Adrenal gland (tissue), 12 donors: ENCODE results near the gene MTG2. TPM values are rescaled to one million over a fixed set of nuclear protein-coding genes. Genes with fewer than 3 reads are reported as not detected.

Source experiments
- DNase-seq, 7 donors: peaks; one replicate each; pipeline ENCODE4 v3.0.0-alpha.2; 2019 to 2020
- H3K27ac ChIP-seq, 5 donors: fragments of 200-600 bp; sonication (generic) in 4 of 5; 1 replicate in 3 of 5; 2 replicates in 2 of 5; pipeline versions ENCODE4 v1.5.1 to v1.8.0; 2016 to 2020; ENCODE audit warnings: mild to moderate bottlenecking in 1 of 5
- H3K27me3 ChIP-seq: fragments of 200-600 bp; 2 replicates; pipeline ENCODE4 v1.8.0; 2021
- H3K36me3 ChIP-seq, 2 donors: fragments of 200-600 bp; replicated peaks in 1 of 2; 1 replicate in 1 of 2; 2 replicates in 1 of 2; pipeline versions ENCODE4 v1.5.1 to v1.8.0; 2018 to 2022
- H3K4me1 ChIP-seq, 2 donors: fragments of 200-600 bp; replicated peaks in 1 of 2; 1 replicate in 1 of 2; 2 replicates in 1 of 2; pipeline versions ENCODE4 v1.5.1 to v1.8.0; 2018 to 2021
- H3K4me3 ChIP-seq, 4 donors: fragments of 200-600 bp; sonication (generic) in 3 of 4; one replicate each; pipeline ENCODE4 v1.5.1; 2016 to 2018
- H3K9me3 ChIP-seq, 3 donors: fragments of 200-600 bp; sonication (generic) in 1 of 3; replicated peaks in 1 of 3; 1 replicate in 2 of 3; 2 replicates in 1 of 3; pipeline versions ENCODE4 v1.5.1 to v1.8.0; 2016 to 2021
- CTCF ChIP-seq, 6 experiments: fragments of 450-650 bp in 4 of 6; fragments of 200-600 bp in 2 of 6; sonication (generic) in 1 of 6; IDR thresholded peaks; 1 replicate in 5 of 6; 2 replicates in 1 of 6; pipeline versions ENCODE4 v1.5.1 to v1.8.0; 2016 to 2021; ENCODE audit warnings: antibody characterized with exemption in 6 of 6, mild to moderate bottlenecking in 2 of 6, moderate library complexity in 1 of 6
- POLR2A ChIP-seq, 2 donors: fragments of 450-650 bp; IDR thresholded peaks; one replicate each; pipeline ENCODE4 v1.6.1; 2017; ENCODE audit warnings: antibody characterized with exemption in 2 of 2, mild to moderate bottlenecking in 2 of 2, moderate library complexity in 1 of 2
- WGBS, 4 donors: extraction: QIAGEN DNeasy Blood & Tissue Kit in 2 of 4; methylation state at CpG; one replicate each; pipeline versions ENCODE4 v1.1.5 to v1.1.7; 2013 to 2017; 5-methylcytosine and 5-hydroxymethylcytosine counted together
- intact Hi-C, 2 donors: fragments of 100-400 bp; cut with DNase I; formaldehyde crosslinking; loops; one replicate each; pipeline versions ENCODE4 v1.14.1 to v1.15.0; 2022 to 2023
- polyA plus RNA-seq, 3 donors: library from polyadenylated mRNA; stranded (reverse); fragments of 200-250 nt in 2 of 3; fragments of 350-450 nt in 1 of 3; fragmentation: Illumina TruSeq in 1 of 3; extraction: RNeasy Lipid Tissue Mini Kit (QIAGEN cat#74804) in 1 of 3; gene quantifications; one replicate each; pipeline ENCODE4 v1.2.3, GENCODE V29; 2013 to 2014
- total RNA-seq, 9 donors: library from RNA; depleted of rRNA in 4 of 9; stranded (reverse); fragments of >200 nt in 4 of 9; fragments of 120-200 nt in 1 of 9; fragmentation: NEBNext Ultra II Directional in 1 of 9; extraction: Animal tissue kit (Norgen Biotek cat#: 25700) in 1 of 9; gene quantifications; one replicate each; pipeline versions ENCODE4 v1.1.0 to v1.2.4, GENCODE V29; 2013 to 2023
- donor health status: healthy with polysubstance abuse.
- donor health status: Bipolar disorder and iron deficiency.
- donor health status: DM: yes; HTN: yes; CAD: no.
- donor health status: DM: no; HTN: no; CAD: no.
- donor health status: DM: no; HTN: no; CAD: no.
- donor health status: DM: yes; HTN: yes; CAD: no.

MTG2 gene
- total and polyA plus RNA-seq, 12 donors: 11.5 to 90.4 (median 47.2) TPM

GRCh38 chr20:62211769-62212288 lies 29.0 kb downstream of the MTG2 start:
- Histone ChIP-seq H3K36me3 (no peaks in the 10 kb centered on the region), H3K27ac (no peak overlapping the region), H3K4me3 (no peak overlapping the region), H3K27me3 (peaks cover 12% of the 10 kb centered on the region), H3K9me3 (no peaks in the 10 kb centered on the region), H3K4me1 (no peaks in the 10 kb centered on the region)
- intact Hi-C loops: no loop called here
- no peak for DNase-seq
- 54 to 73% (median 69%) methylated on average over 4 to 9 of the region's 9 CpGs; no CpG with 5 or more reads in 1 of the 4 donors for WGBS, 4 donors
- no peak for TF ChIP-seq POLR2A (IDR thresholded peaks at IDR 0.05)

- peaks cover 12% of the 10 kb centered on the region for H3K27me3 ChIP-seq
- no peaks in the 10 kb centered on the region for H3K9me3 ChIP-seq
- 41 to 50% (median 43%) methylated on average over 9 to 10 of the region's 10 CpGs for WGBS, 4 donors
- no peaks in the 10 kb centered on the region for H3K4me1 ChIP-seq
- DNase-seq: no peak
- H3K4me3 ChIP-seq: no peak overlapping the region
- intact Hi-C loops: no loop called here
- no peaks in the 10 kb centered on the region for H3K36me3 ChIP-seq
- TF ChIP-seq CTCF (IDR thresholded peaks at IDR 0.05) (no peak), POLR2A (IDR thresholded peaks at IDR 0.05) (no peak)
- H3K27ac ChIP-seq: no peak overlapping the region
Measured at GRCh38 chr20:62212299-62212698, 29.5 kb downstream of the MTG2 start.

- Histone ChIP-seq H3K4me1 (no peaks in the 10 kb centered on the region), H3K36me3 (no peaks in the 10 kb centered on the region), H3K9me3 (no peaks in the 10 kb centered on the region), H3K4me3 (no peak overlapping the region), H3K27ac (no peak overlapping the region), H3K27me3 (peaks cover 27% of the 10 kb centered on the region)
- DNase-seq: no peak
- no peak for TF ChIP-seq POLR2A (IDR thresholded peaks at IDR 0.05)
- WGBS, 4 donors: 41 to 63% (median 56%) methylated on average over 11 to 12 of the region's 12 CpGs
- intact Hi-C loops: no loop called here
Measured at GRCh38 chr20:62214067-62214466, 31.2 kb downstream of the MTG2 start.

- WGBS, 4 donors: 70 to 82% (median 79%) methylated on average over 14 to 29 of the region's 29 CpGs
- Histone ChIP-seq H3K36me3 (no peaks in the 10 kb centered on the region), H3K4me3 (no peak overlapping the region), H3K27me3 (peaks cover 27% of the 10 kb centered on the region), H3K27ac (no peak overlapping the region), H3K9me3 (no peaks in the 10 kb centered on the region), H3K4me1 (peaks cover 4 to 6% of the 10 kb centered on the region in 2 donors)
- no peak for DNase-seq
- intact Hi-C loops: no loop called here
- TF ChIP-seq CTCF (IDR thresholded peaks at IDR 0.05): no peak
- no peak for TF ChIP-seq POLR2A (IDR thresholded peaks at IDR 0.05)
Measured at GRCh38 chr20:62215020-62215990, 32.5 kb downstream of the MTG2 start.

- peaks cover 20% of the 10 kb centered on the region for H3K27me3 ChIP-seq
- H3K9me3 ChIP-seq: no peaks in the 10 kb centered on the region
- DNase-seq: no peak
- TF ChIP-seq CTCF (IDR thresholded peaks at IDR 0.05): no peak
- TF ChIP-seq POLR2A (IDR thresholded peaks at IDR 0.05): no peak
- H3K4me1 ChIP-seq: peaks cover 10 to 13% of the 10 kb centered on the region in 2 donors
- no peaks in the 10 kb centered on the region for H3K36me3 ChIP-seq
- H3K27ac ChIP-seq: no peak overlapping the region
- WGBS, 4 donors: 78 to 81% (median 79%) methylated on average over 10 to 40 of the region's 40 CpGs
- H3K4me3 ChIP-seq: no peak overlapping the region
- intact Hi-C loops: no loop called here
Measured at GRCh38 chr20:62215991-62216635, 33.3 kb downstream of the MTG2 start.
